Motor neuron (in vitro differentiated cells): ENCODE data around the gene PLCB1. TPM values are rescaled to one million over a fixed set of nuclear protein-coding genes. Genes with fewer than 3 reads are reported as not detected.

ENCODE experiments used
- ATAC-seq, 8 experiments: fragments of 200-7000 bp; cut with Tn5 transposase; replicated peaks in 6 of 8; 2 replicates each; pipeline ENCODE4 v1.8.0; 2021; ENCODE audit warnings: mild to moderate bottlenecking in 8 of 8, moderate library complexity in 8 of 8
- H3K27ac ChIP-seq, 2 donors: fragments of 250-450 bp; sonication (Bioruptor Pico); 2 replicates each; pipeline ENCODE4 v1.9.0; 2021; ENCODE audit warnings: antibody characterized with exemption in 2 of 2, mild to moderate bottlenecking in 2 of 2, moderate library complexity in 1 of 2
- H3K4me1 ChIP-seq, 2 donors: fragments of 250-450 bp; sonication (Bioruptor Pico); replicated peaks in 1 of 2; 2 replicates each; pipeline ENCODE4 v1.6.1; 2021; ENCODE audit warnings: antibody characterized with exemption in 2 of 2, mild to moderate bottlenecking in 2 of 2, moderate library complexity in 1 of 2
- H3K4me3 ChIP-seq, 5 donors: fragments of 250-450 bp; sonication (Bioruptor Pico); 2 replicates each; pipeline ENCODE4 v1.9.0; 2021; ENCODE audit warnings: antibody characterized with exemption in 5 of 5, mild to moderate bottlenecking in 5 of 5, moderate library complexity in 4 of 5
- WGBS, 10 experiments: fragments of 450-650 bp; shearing (Covaris generic); methylation state at CpG; one replicate each; pipeline ENCODE4 v1.0.0; 2022; 5-methylcytosine and 5-hydroxymethylcytosine counted together
- in situ Hi-C, 9 experiments: fragments of 400-800 bp; cut with MboI; loops; one replicate each; pipeline ENCODE4 v1.15.0; 2021; ENCODE audit warnings: low sequenced_read_pairs in 9 of 9, low pct_unique_long_range_greater_than_20kb in 2 of 9; ENCODE audit not compliant: unreplicated experiment in 9 of 9
- total RNA-seq, 8 experiments: library from RNA; unstranded; fragments of 300-600 nt; gene quantifications; 2 replicates each; pipeline versions ENCODE4 v1.2.3 to v1.2.4, GENCODE V29; 2022

PLCB1 gene
- total RNA-seq, 8 experiments from 2014 or later: 7.7 to 65.5 (median 36.2) TPM

GRCh38 chr20:8757146-8757545, 625.1 kb downstream of the PLCB1 start:
- in situ Hi-C loops: loop anchor here in 6 of 9 experiments (10.0 to 25.0 kb wide), 5 partner anchors 580 to 830 kb away; no protein-coding TSS in a partner anchor
- no peak overlapping the region for H3K27ac ChIP-seq
- no peak overlapping the region for H3K4me3 ChIP-seq
- H3K4me1 ChIP-seq: peaks cover 0 to 5% of the 10 kb centered on the region in 2 donors
- 34 to 100% (median 93%) methylated on average over 1 to 4 of the region's 4 CpGs; no CpG with 5 or more reads in 1 of the 10 experiments for WGBS, 10 experiments
- ATAC-seq: peak in 2 of 8 experiments; percentile 17 to 39

GRCh38 chr20:8764344-8764962, 632.4 kb downstream of the PLCB1 start:
- 38 to 100% (median 75%) methylated on average over 1 to 4 of the region's 4 CpGs; no CpG with 5 or more reads in 4 of the 10 experiments for WGBS, 10 experiments
- ATAC-seq: peak in 1 of 8 experiments; percentile 30
- no peaks in the 10 kb centered on the region for H3K4me1 ChIP-seq
- no peak overlapping the region for H3K27ac ChIP-seq
- no peak overlapping the region for H3K4me3 ChIP-seq
- in situ Hi-C loops: loop anchor here in 6 of 9 experiments (25.0 kb wide), 4 partner anchors 573 to 823 kb away; no protein-coding TSS in a partner anchor

GRCh38 chr20:8766868-8767390, 634.9 kb downstream of the PLCB1 start:
- WGBS, 10 experiments: 67 to 100% (median 90%) methylated on average over 2 to 5 of the region's 5 CpGs; no CpG with 5 or more reads in 2 of the 10 experiments
- no peak overlapping the region for H3K27ac ChIP-seq
- H3K4me1 ChIP-seq: no peaks in the 10 kb centered on the region
- H3K4me3 ChIP-seq: no peak overlapping the region
- ATAC-seq: no peak
- in situ Hi-C loops: loop anchor here in 6 of 9 experiments (25.0 kb wide), 4 partner anchors 570 to 820 kb away; no protein-coding TSS in a partner anchor

- WGBS, 10 experiments: 40 to 100% (median 99%) methylated on average over 1 to 5 of the region's 5 CpGs
- no peak overlapping the region for H3K4me3 ChIP-seq
- H3K27ac ChIP-seq: no peak overlapping the region
- in situ Hi-C loops: loop anchor here in 6 of 9 experiments (25.0 kb wide), 4 partner anchors 563 to 813 kb away; no protein-coding TSS in a partner anchor
- ATAC-seq: no peak
- no peaks in the 10 kb centered on the region for H3K4me1 ChIP-seq
Measured at GRCh38 chr20:8774412-8774811, 642.3 kb downstream of the PLCB1 start.

- WGBS, 10 experiments: 30 to 100% (median 91%) methylated on average over 1 to 4 of the region's 4 CpGs; no CpG with 5 or more reads in 4 of the 10 experiments
- ATAC-seq: no peak
- no peak overlapping the region for H3K4me3 ChIP-seq
- no peak overlapping the region for H3K27ac ChIP-seq
- in situ Hi-C loops: loop anchor here in 2 of 9 experiments (25.0 kb wide), 1 partner anchor 584 kb away; no protein-coding TSS in a partner anchor
- H3K4me1 ChIP-seq: peaks cover 5 to 7% of the 10 kb centered on the region in 2 donors
Measured at GRCh38 chr20:8777911-8778310, 645.8 kb downstream of the PLCB1 start.

GRCh38 chr20:8778387-8778786, 646.3 kb downstream of the PLCB1 start:
- Histone ChIP-seq H3K4me3 (no peak overlapping the region), H3K27ac (no peak overlapping the region), H3K4me1 (peaks cover 5 to 7% of the 10 kb centered on the region in 2 donors)
- no peak for ATAC-seq
- in situ Hi-C loops: loop anchor here in 2 of 9 experiments (25.0 kb wide), 1 partner anchor 584 kb away; no protein-coding TSS in a partner anchor

GRCh38 chr20:8780915-8781314, 648.8 kb downstream of the PLCB1 start:
- H3K27ac ChIP-seq: no peak overlapping the region
- in situ Hi-C loops: loop anchor here in 2 of 9 experiments (25.0 kb wide), 1 partner anchor 581 kb away; no protein-coding TSS in a partner anchor
- peak in 5 of 8 experiments; percentile 47 to 97 (median 65) for ATAC-seq
- no peak overlapping the region for H3K4me3 ChIP-seq
- peaks cover 5 to 7% of the 10 kb centered on the region in 2 donors for H3K4me1 ChIP-seq

- in situ Hi-C loops: loop anchor here in 2 of 9 experiments (25.0 kb wide), 1 partner anchor 579 kb away; no protein-coding TSS in a partner anchor
- 0 to 100% (median 83%) methylated on average over 1 to 2 of the region's 2 CpGs; no CpG with 5 or more reads in 1 of the 10 experiments for WGBS, 10 experiments
- Histone ChIP-seq H3K4me1 (peaks cover 5 to 7% of the 10 kb centered on the region in 2 donors), H3K4me3 (no peak overlapping the region), H3K27ac (no peak overlapping the region)
- ATAC-seq: no peak
Measured at GRCh38 chr20:8782804-8783203, 650.7 kb downstream of the PLCB1 start.

GRCh38 chr20:8783734-8784133, 651.7 kb downstream of the PLCB1 start:
- Histone ChIP-seq H3K4me1 (peaks cover 6 to 12% of the 10 kb centered on the region in 2 donors), H3K27ac (no peak overlapping the region), H3K4me3 (no peak overlapping the region)
- in situ Hi-C loops: loop anchor here in 2 of 9 experiments (25.0 kb wide), 1 partner anchor 579 kb away; no protein-coding TSS in a partner anchor
- whole genome bisulfite sequencing, 10 experiments: 38 to 86% (median 58%) methylated on average over 1 of the region's 1 CpG; no CpG with 5 or more reads in 4 of the 10 experiments
- ATAC-seq: no peak

- H3K4me3 ChIP-seq: no peak overlapping the region
- H3K27ac ChIP-seq: no peak overlapping the region
- in situ Hi-C loops: loop anchor here in 2 of 9 experiments (25.0 kb wide), 1 partner anchor 576 kb away; no protein-coding TSS in a partner anchor
- 60 to 100% (median 98%) methylated on average over 1 to 5 of the region's 6 CpGs; no CpG with 5 or more reads in 3 of the 10 experiments for WGBS, 10 experiments
- no peak for ATAC-seq
- peaks cover 5 to 9% of the 10 kb centered on the region in 2 donors for H3K4me1 ChIP-seq
Measured at GRCh38 chr20:8786383-8786782, 654.3 kb downstream of the PLCB1 start.

GRCh38 chr20:8787090-8787489, 655.0 kb downstream of the PLCB1 start:
- Histone ChIP-seq H3K4me3 (no peak overlapping the region), H3K27ac (no peak overlapping the region), H3K4me1 (peaks cover 5 to 9% of the 10 kb centered on the region in 2 donors)
- in situ Hi-C loops: loop anchor here in 2 of 9 experiments (25.0 kb wide), 1 partner anchor 575 kb away; no protein-coding TSS in a partner anchor
- ATAC-seq: peak in 1 of 8 experiments; percentile 68
- 56 to 100% (median 89%) methylated on average over 1 to 3 of the region's 3 CpGs; no CpG with 5 or more reads in 3 of the 10 experiments for WGBS, 10 experiments

- 0 to 97% (median 86%) methylated on average over 1 to 2 of the region's 2 CpGs; no CpG with 5 or more reads in 2 of the 10 experiments for WGBS, 10 experiments
Measured at GRCh38 chr20:8788275-8788674, 656.2 kb downstream of the PLCB1 start.

GRCh38 chr20:8788831-8789230, 656.8 kb downstream of the PLCB1 start:
- no peak for ATAC-seq
- H3K27ac ChIP-seq: peak overlapping the region; percentile 27 to 34
- H3K4me1 ChIP-seq: peaks cover 5 to 9% of the 10 kb centered on the region in 2 donors
- in situ Hi-C loops: loop anchor here in 2 of 9 experiments (25.0 kb wide), 1 partner anchor 573 kb away; no protein-coding TSS in a partner anchor
- no peak overlapping the region for H3K4me3 ChIP-seq

More at GRCh38 chr20:8788275-8788674, 656.2 kb downstream of the PLCB1 start:
- peaks cover 5 to 9% of the 10 kb centered on the region in 2 donors for H3K4me1 ChIP-seq
- in situ Hi-C loops: loop anchor here in 2 of 9 experiments (25.0 kb wide), 1 partner anchor 574 kb away; no protein-coding TSS in a partner anchor
- H3K4me3 ChIP-seq: no peak overlapping the region
- ATAC-seq: no peak
- no peak overlapping the region for H3K27ac ChIP-seq
